Hippocampal formation (tissue), 2 donors: ENCODE measurements around the gene GCN1.

Experiments
- DNase-seq, 2 donors: peaks; one replicate each; lab custom pipeline; 2025; lab: John Stamatoyannopoulos, UW

Gene GCN1

GRCh38 chr12:120141336-120141735 lies 53.2 kb downstream of the GCN1 start:
- DNase-seq, result no peak

- DNase-seq, result no peak
Measured at GRCh38 chr12:120140603-120141002, 53.9 kb downstream of the GCN1 start.

GRCh38 chr12:120139958-120140357 lies 54.6 kb downstream of the GCN1 start:
- DNase-seq, result no peak

- peak in 1 of 2 donors; percentile 40 for DNase-seq
Measured at GRCh38 chr12:120138366-120138765, 56.1 kb downstream of the GCN1 start.

GRCh38 chr12:120137833-120138232 lies 56.7 kb downstream of the GCN1 start:
- no peak for DNase-seq

GRCh38 chr12:120136093-120136770 lies 58.3 kb downstream of the GCN1 start:
- DNase-seq, result no peak

GRCh38 chr12:120134307-120134980 lies 60.1 kb downstream of the GCN1 start:
- DNase-seq, result no peak

- no peak for DNase-seq
Measured at GRCh38 chr12:120132863-120133385, 61.6 kb downstream of the GCN1 start.

- DNase-seq, result no peak
Measured at GRCh38 chr12:120132054-120132836, 62.3 kb downstream of the GCN1 start.

GRCh38 chr12:120131116-120131515 lies 63.4 kb downstream of the GCN1 start:
- DNase-seq, result no peak

GRCh38 chr12:120130011-120130410 lies 64.5 kb downstream of the GCN1 start:
- DNase-seq, result no peak

- no peak for DNase-seq
Measured at GRCh38 chr12:120126635-120127005, 67.9 kb downstream of the GCN1 start.

GRCh38 chr12:120125792-120126634 lies 68.5 kb downstream of the GCN1 start:
- DNase-seq, result no peak

GRCh38 chr12:120125029-120125428 lies 69.5 kb downstream of the GCN1 start:
- DNase-seq, result no peak

GRCh38 chr12:120121766-120122293 lies 72.7 kb downstream of the GCN1 start:
- no peak for DNase-seq

GRCh38 chr12:120121343-120121742 lies 73.2 kb downstream of the GCN1 start:
- no peak for DNase-seq

GRCh38 chr12:120119271-120119973 lies 75.1 kb downstream of the GCN1 start:
- no peak for DNase-seq

- no peak for DNase-seq
Measured at GRCh38 chr12:120118321-120119061, 76.0 kb downstream of the GCN1 start.

GRCh38 chr12:120117961-120118320 lies 76.6 kb downstream of the GCN1 start:
- DNase-seq, result no peak
